GM19035 (cell line): ENCODE data around the gene SAE1.

Source experiments
- ATAC-seq: cut with Tn5 transposase; IDR thresholded peaks from one replicate; pipeline ENCODE4 v1.9.1; 2021; ENCODE audit not compliant: unreplicated experiment

Gene SAE1

GRCh38 chr19:47158367-47158791, 27.7 kb downstream of the SAE1 start:
- no peak for ATAC-seq

GRCh38 chr19:47158879-47159503, 28.4 kb downstream of the SAE1 start:
- no peak for ATAC-seq

- no peak for ATAC-seq
These were observed 31.3 kb downstream of the SAE1 start for GRCh38 chr19:47161876-47162489.

- no peak for ATAC-seq
These were observed 37.4 kb downstream of the SAE1 start for GRCh38 chr19:47168065-47168464.

- ATAC-seq: no peak
These were observed 42.2 kb downstream of the SAE1 start for GRCh38 chr19:47172666-47173455.

- ATAC-seq: no peak
These were observed 45.5 kb downstream of the SAE1 start for GRCh38 chr19:47176071-47176626.

GRCh38 chr19:47176627-47177090, 46.0 kb downstream of the SAE1 start:
- ATAC-seq: no peak

- no peak for ATAC-seq
These were observed 49.1 kb downstream of the SAE1 start for GRCh38 chr19:47179653-47180310.

- ATAC-seq: no peak
These were observed 53.0 kb downstream of the SAE1 start for GRCh38 chr19:47183601-47184000.

- ATAC-seq: peak; percentile 86
These were observed 56.1 kb downstream of the SAE1 start for GRCh38 chr19:47186446-47187334.

- no peak for ATAC-seq
These were observed 56.7 kb downstream of the SAE1 start for GRCh38 chr19:47187335-47187655.

- ATAC-seq: no peak
These were observed 57.2 kb downstream of the SAE1 start for GRCh38 chr19:47187797-47188196.

GRCh38 chr19:47188507-47189033, 57.9 kb downstream of the SAE1 start:
- no peak for ATAC-seq

GRCh38 chr19:47190167-47190727, 59.6 kb downstream of the SAE1 start:
- ATAC-seq: no peak

GRCh38 chr19:47195434-47195833, 64.8 kb downstream of the SAE1 start:
- no peak for ATAC-seq

GRCh38 chr19:47197141-47197540, 66.5 kb downstream of the SAE1 start:
- ATAC-seq: no peak

- no peak for ATAC-seq
These were observed 69.9 kb downstream of the SAE1 start for GRCh38 chr19:47200530-47200929.

GRCh38 chr19:47203254-47203653, 72.6 kb downstream of the SAE1 start:
- no peak for ATAC-seq

- no peak for ATAC-seq
These were observed 78.9 kb downstream of the SAE1 start for GRCh38 chr19:47209319-47210179.
